ENCODE data around the gene FRS3.

DNA sequence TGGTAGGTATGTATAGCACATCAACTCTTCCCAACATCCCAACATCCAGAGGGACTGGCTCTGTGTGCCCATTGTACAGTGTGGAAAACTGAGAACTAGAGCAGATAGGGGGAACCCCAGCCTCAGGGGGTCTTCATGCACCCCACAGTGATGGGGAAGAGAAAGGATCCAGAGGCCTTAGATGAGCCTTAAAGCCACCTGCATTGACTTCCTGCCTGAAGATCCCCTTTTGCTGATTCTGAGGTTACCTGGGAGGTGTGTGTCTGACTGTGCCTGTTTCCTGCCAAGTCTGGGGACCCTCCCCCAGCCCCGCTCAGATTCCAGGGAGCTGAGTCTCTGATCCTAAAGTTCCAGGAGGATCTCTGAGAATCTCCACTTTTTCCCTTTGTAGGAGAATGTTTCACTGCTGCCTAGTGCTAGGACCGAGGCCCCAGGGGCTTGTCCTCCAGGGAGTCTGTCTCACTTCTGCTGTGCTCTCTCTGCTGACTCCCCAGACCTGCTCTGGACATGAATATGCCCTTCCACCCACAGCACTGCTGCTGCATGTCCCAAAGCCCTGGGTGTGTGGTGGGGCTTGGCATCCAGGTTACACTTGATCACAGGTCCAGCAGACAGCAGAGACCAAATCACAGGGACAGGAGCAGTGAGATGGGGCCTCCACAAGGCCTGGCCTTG lies 19.7 kb downstream of the FRS3 start:
- TF ChIP-seq, protein P1, sequence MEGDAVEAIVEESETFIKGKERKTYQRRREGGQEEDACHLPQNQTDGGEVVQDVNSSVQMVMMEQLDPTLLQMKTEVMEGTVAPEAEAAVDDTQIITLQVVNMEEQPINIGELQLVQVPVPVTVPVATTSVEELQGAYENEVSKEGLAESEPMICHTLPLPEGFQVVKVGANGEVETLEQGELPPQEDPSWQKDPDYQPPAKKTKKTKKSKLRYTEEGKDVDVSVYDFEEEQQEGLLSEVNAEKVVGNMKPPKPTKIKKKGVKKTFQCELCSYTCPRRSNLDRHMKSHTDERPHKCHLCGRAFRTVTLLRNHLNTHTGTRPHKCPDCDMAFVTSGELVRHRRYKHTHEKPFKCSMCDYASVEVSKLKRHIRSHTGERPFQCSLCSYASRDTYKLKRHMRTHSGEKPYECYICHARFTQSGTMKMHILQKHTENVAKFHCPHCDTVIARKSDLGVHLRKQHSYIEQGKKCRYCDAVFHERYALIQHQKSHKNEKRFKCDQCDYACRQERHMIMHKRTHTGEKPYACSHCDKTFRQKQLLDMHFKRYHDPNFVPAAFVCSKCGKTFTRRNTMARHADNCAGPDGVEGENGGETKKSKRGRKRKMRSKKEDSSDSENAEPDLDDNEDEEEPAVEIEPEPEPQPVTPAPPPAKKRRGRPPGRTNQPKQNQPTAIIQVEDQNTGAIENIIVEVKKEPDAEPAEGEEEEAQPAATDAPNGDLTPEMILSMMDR (IDR thresholded peaks at IDR 0.05) = no peak
- no peak for TF ChIP-seq POLR2A (IDR thresholded peaks at IDR 0.05)

Measured in heart left ventricle (tissue), 13 donors.